ENCODE results near the gene STUB1.
A peak's percentile ranks its signal among the peaks of the same experiment; 100 is the strongest.
"Not testable (repeated sequence)": the region's sequence is repeated elsewhere in the genome, so short reads cannot be mapped to it uniquely, and the experiment has no call there.

Gene STUB1

GRCh38 chr16:712740-713250 lies 32.6 kb downstream of the STUB1 start:
- not testable (repeated sequence) for DNase-seq (ENCODE audit: low spot score)

- no peak for DNase-seq (ENCODE audit: low spot score)
These were observed 33.9 kb downstream of the STUB1 start for GRCh38 chr16:714079-714478.

- DNase-seq (ENCODE audit: low spot score) = peak; percentile 70
These were observed 34.6 kb downstream of the STUB1 start, which contains the start of gene METRN for GRCh38 chr16:714558-715476. TSS of gene METRN (plus strand) at chr16:715118. CDS start at chr16:715290, 172 bp downstream.

GRCh38 chr16:715477-716199 lies 35.4 kb downstream of the STUB1 start:
- DNase-seq (ENCODE audit: low spot score) = no peak

GRCh38 chr16:716200-716568 lies 36.0 kb downstream of the STUB1 start:
- no peak for DNase-seq (ENCODE audit: low spot score)

- DNase-seq (ENCODE audit: low spot score) = no peak
These were observed 36.6 kb downstream of the STUB1 start for GRCh38 chr16:716768-717325.

- no peak for DNase-seq (ENCODE audit: low spot score)
These were observed 37.4 kb downstream of the STUB1 start for GRCh38 chr16:717450-718245.

GRCh38 chr16:718389-718788 lies 38.2 kb downstream of the STUB1 start:
- DNase-seq (ENCODE audit: low spot score) = no peak

- no peak for DNase-seq (ENCODE audit: low spot score)
These were observed 38.7 kb downstream of the STUB1 start for GRCh38 chr16:718922-719321.

GRCh38 chr16:719815-720446 lies 39.7 kb downstream of the STUB1 start:
- no peak for DNase-seq (ENCODE audit: low spot score)

- DNase-seq (ENCODE audit: low spot score) = no peak
These were observed 40.3 kb downstream of the STUB1 start for GRCh38 chr16:720447-720989.

GRCh38 chr16:720990-721764 lies 41.0 kb downstream of the STUB1 start, which contains the start of gene ANTKMT:
TSS of gene ANTKMT (plus strand) at chr16:721146. CDS start at chr16:721275, 129 bp downstream.
- DNase-seq (ENCODE audit: low spot score) = peak; percentile 71

- no peak for DNase-seq (ENCODE audit: low spot score)
These were observed 41.7 kb downstream of the STUB1 start for GRCh38 chr16:721765-722540.

GRCh38 chr16:722835-723633 lies 42.8 kb downstream of the STUB1 start:
- no peak for DNase-seq (ENCODE audit: low spot score)

- DNase-seq (ENCODE audit: low spot score) = no peak
These were observed 43.5 kb downstream of the STUB1 start for GRCh38 chr16:723695-724094.

GRCh38 chr16:724188-725040 lies 44.2 kb downstream of the STUB1 start:
- no peak for DNase-seq (ENCODE audit: low spot score)

- no peak for DNase-seq (ENCODE audit: low spot score)
These were observed 44.8 kb downstream of the STUB1 start for GRCh38 chr16:725041-725376.
